GM18507 (cell line): ENCODE results near the gene BCAT1.
"Not testable (repeated sequence)": the region's sequence is repeated elsewhere in the genome, so short reads cannot be mapped to it uniquely, and the experiment has no call there.

Experiments used
- DNase-seq: peaks from one replicate; pipeline ENCODE4 v3.0.0; 2011; ENCODE audit warnings: low read depth; ENCODE audit not compliant: insufficient read length; ENCODE audit errors: extremely low spot score
- FAIRE-seq: peaks from 2 replicates; lab custom pipeline; 2011; peaks lifted over from hg19 to GRCh38; lab: Jason Lieb, UNC

The BCAT1 gene

DNA sequence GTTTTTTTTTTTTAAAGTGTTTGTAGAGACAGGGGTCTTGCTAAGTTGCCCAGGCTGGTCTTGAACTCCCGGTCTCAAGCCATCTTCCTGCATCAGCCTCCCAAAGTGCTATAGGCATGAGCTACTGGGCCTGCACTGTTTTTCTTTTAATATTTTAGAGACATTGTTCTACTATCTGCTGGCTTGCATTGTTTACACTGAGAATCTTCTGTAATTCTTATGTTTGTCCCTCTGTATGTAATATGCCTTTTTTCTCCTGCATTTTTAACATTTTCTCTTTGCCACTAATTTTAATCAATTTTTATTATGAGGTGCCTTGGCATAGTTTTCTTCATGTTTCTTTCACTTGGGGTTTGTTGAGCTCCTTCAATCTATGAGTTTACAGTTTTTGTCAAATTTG, 15.4 kb upstream of the BCAT1 start:
- DNase-seq, result no peak
- FAIRE-seq, result no peak

GRCh38 chr12:24960222-24960855, 11.4 kb upstream of the BCAT1 start:
- no peak for DNase-seq
- peak; percentile 84 for FAIRE-seq

DNA sequence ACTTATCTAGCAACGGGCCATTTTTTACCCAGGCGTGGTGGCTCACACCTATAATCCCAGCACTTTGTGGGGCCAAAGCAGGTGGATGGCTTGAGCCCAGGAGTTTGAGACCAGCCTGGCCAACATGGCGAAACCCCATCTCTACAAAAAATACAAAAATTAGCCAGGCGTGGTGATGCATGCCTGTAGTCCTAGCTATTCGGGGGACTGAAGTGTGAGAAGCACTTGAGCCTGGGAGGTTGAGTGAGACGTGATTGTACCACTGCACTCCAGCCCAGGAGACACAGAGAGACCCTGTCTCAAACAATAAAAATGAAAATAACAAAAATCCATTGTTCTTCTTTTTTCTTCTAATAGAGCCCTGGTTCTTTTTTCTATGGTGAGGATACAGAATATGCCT, 7.5 kb upstream of the BCAT1 start:
- FAIRE-seq, DNase-seq: not testable (repeated sequence)

DNA sequence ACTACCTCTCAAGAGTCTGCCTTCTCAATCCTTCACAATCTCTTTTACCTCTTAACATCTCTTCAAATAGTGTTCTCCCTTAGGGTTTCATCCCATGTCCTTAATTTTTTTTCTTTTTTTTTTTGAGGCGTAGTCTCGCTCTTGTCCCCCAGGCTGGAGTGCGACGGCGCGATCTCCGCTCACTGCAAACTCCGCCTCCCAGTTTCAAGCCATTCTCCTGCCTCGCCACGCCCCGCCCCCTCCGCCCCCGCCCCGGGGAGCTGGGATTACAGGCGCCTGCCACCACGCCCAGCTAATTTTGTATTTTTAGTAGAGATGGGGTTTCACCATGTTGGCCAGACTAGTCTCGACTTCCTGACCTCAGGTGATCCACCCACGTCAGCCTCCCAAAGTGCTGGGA, 7.0 kb upstream of the BCAT1 start:
- FAIRE-seq (no peak), DNase-seq (no peak)

DNA sequence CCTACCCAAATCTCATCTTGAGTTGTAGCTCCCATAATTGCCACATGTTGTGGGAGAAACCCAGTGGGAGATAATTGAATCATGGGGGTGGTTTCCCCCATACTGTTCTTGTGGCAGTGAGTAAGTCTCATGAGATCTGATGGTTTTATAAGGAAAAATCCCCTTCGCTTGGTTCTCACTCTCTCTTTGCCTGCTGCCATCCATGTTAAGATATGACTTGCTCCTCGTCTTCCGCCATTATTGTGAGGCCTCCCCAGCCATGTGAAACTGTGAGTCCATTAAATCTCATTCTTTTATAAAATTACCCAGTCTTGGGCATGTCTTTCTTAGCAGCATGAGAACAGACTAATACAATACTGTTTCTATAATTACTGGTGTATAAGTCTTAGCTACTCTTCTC, 6.5 kb upstream of the BCAT1 start:
- peak; percentile 54 for FAIRE-seq

DNA sequence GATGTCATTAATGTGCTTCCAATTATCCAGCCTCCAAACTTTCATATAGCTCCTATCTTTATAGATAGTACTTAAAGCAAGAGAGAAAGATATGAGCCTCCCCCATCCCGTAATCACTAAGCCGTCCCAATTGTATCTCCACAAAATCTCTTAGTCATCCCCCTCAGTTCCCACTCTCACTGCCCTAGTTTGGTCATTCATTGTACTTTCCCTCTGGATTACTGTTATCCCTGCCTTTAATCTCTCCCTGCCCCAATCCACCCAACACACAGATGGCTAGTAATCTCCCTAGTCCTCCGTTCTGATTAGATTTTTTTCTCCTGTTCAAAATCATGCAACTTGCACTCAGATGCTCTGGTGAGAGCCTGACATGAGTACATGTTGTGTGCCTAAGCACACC, 5.4 kb upstream of the BCAT1 start:
- FAIRE-seq (peak; percentile 48), DNase-seq (no peak)

More for the DNA sequence above, 6.5 kb upstream of the BCAT1 start:
- DNase-seq, result no peak

DNA sequence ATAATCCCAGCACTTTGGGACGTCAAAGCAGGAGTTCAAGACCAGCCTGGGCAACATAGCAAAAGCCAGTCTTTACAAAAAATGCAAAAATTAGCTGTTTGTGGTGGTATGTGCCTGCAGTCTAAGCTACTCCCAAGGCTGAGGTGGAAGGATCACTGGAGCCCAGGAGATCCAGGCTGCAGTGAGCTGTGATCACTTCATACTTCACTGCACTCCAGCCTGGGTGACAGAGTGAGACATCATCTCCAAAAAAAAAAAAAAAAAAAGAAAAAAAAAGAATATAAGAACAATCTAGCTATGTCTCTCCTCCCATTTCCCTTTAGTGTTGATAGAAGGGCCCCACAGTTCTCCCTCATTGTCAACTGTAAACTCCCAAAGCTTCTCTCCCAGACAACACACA, 3.5 kb upstream of the BCAT1 start:
- no peak for DNase-seq
- no peak for FAIRE-seq

DNA sequence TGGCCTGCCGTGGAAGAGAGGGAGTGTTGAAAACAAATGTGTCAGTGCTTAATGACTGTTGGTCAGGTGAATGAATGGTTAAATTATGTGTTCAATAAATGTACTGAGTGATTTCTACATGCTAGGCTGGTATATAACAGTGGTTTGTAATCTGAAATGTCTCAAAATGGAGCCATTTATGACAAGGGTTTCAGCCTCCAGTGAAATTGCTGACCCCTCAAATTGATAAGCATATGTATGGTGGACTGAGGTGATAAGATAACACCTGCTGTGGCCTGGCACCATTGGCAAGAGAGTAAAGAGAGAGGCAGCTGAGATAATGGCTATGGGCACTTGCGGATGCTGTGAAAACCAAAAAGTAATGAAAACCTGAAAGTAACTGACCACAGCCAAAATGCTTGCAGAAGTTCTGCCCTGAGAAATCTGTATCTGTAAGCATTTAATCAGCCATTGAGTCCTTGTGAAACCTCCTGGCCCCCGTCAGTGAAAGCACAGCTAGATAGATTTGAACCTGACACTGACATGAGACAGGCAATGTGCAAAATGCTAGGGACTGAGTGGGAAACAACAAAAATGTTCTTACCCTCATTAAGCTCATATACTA, 1.4 kb upstream of the BCAT1 start:
- FAIRE-seq, result peak; percentile 94
- DNase-seq, result no peak

- FAIRE-seq, result peak; percentile 95
- no peak for DNase-seq
Observed at GRCh38 chr12:24948420-24948756, 513 bp downstream of the BCAT1 start.

GRCh38 chr12:24947541-24948419, 1.1 kb downstream of the BCAT1 start:
- no peak for FAIRE-seq
- no peak for DNase-seq

GRCh38 chr12:24945845-24946244, 3.1 kb downstream of the BCAT1 start:
- no peak for DNase-seq
- no peak for FAIRE-seq

- DNase-seq (no peak), FAIRE-seq (no peak)
Observed at GRCh38 chr12:24945039-24945438, 3.9 kb downstream of the BCAT1 start.

GRCh38 chr12:24944601-24944975, 4.3 kb downstream of the BCAT1 start:
- FAIRE-seq (no peak), DNase-seq (no peak)

DNA sequence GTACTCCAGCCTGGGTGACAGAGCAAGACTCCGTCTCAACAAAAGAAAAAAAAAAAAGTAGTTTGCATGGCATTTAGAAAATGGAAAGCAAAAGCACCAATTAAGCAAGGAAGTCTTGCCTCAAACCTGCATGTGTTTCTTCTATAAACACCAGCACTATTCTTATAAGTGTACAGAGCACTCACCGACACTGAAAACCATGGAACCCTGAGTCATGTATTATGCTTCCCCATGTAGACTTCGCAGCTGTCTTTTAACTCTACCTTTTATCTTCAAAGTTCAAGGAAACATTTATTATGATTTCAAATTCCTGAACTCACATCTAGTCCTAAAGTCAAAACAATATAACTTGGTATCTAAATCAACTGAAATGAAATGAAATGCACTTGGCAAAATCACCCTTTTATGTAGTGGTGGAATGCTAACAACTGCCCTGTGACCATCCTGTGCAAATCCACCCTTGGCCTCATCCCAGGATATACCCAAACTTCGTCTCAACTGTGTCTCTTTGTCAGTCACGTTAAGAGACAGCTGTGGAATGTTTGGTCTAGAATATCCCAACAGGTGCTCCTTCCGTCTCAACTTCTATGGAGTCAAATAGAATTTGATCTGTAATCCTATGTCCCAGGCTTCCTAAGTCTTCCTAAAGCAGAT, 4.8 kb downstream of the BCAT1 start:
- FAIRE-seq (no peak), DNase-seq (no peak)

- DNase-seq, result no peak
- no peak for FAIRE-seq
Observed at GRCh38 chr12:24940157-24940556, 8.7 kb downstream of the BCAT1 start.

DNA sequence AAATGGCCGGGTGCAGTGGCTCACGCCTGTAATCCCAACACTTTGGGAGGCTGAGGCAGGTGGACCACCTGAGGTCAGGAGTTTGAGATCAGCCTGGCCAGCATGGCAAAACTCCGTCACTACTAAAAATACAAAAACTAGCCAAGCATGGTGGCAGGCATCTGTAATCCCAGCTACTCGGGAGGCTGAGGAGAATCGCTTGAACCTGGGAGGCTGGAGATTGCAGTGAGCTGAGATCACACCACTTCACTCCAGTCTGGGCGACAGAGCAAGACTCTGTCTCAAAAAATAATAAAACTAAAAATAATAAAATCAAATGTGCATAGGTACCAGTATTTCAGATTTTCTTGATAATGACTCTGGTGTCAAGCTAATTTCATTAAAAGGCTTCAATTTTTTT, 9.3 kb downstream of the BCAT1 start:
- not testable (repeated sequence) for DNase-seq, FAIRE-seq

GRCh38 chr12:24938341-24938740, 10.6 kb downstream of the BCAT1 start:
- no peak for DNase-seq
- FAIRE-seq, result no peak

- FAIRE-seq (no peak), DNase-seq (no peak)
Observed at GRCh38 chr12:24937553-24938244, 11.2 kb downstream of the BCAT1 start.

- FAIRE-seq (no peak), DNase-seq (no peak)
Observed at GRCh38 chr12:24933694-24934407, 15.1 kb downstream of the BCAT1 start.
